Measurements from ENCODE around the gene ELF2. TPM values are rescaled to one million over a fixed set of nuclear protein-coding genes. Genes with fewer than 3 reads are reported as not detected.

Gene ELF2
- total RNA-seq, 5 donors from 2014 or later (not counting 1 experiment from before 2014, with no cell fraction given) = 52.8 to 78.1 (median 54.0) TPM

DNA sequence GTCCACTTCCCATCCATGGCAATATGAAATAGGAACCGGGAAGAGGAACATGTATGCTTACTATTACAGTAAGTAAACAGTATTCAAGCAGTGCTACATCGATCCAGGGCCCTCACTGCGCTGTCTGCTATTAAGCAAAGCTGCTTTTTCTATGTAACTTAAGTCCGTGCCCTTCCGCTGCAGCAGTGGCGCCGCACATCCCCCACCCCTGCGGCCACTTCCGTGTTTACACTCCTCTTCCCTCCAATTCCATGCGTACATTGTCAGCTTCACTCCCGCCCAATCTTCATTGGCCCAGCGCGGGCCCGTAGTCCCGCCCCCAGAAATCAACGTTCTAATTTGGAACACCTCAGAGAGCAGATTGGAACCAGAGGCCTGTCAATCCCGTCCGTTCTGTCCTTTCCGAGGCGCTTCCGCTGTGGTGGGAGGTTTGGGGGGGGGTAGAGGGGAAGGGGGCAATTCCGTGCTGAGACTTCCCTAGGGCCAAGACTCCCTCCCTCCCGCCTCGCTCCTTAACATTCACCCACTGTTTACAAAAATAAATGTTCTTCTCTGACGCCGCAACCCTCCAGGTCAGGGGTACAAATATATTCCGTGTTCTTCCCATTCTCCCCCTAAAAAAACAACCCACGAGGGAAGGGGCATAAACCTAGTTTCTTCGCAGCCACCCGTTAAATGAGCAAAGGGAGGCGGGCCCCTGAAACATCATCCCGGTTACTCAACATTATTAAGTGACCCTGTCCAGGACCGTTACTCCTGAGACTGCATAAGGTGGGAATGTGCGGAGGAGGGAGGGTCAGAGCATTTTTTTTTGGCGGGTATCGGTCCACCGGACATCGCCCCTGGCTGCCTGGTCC, 94.0 kb downstream of the ELF2 start:
- ChIA-PET POLR2A (interaction anchor here (0.5 to 2.9 kb wide), 7 partner anchors 53 to 1219 kb away, joined by 3 to 15 read pairs (median 11); partner anchors contain the start of genes ELF2 (in 1 of the 2) and NOCT (in 1 of the 2)), CTCF (interaction anchor here (0.7 to 3.7 kb wide), 5 partner anchors 8 to 213 kb away, joined by 3 to 49 read pairs (median 10); no protein-coding TSS in a partner anchor)
- Mint-ChIP-seq H3K9me3 (no peaks in the 10 kb centered on the region), H3K4me3 (peak overlapping the region; percentile 88 to 99 (median 92)), H3K4me1 (peaks cover 47 to 51% (median 50%) of the 10 kb centered on the region in 3 donors), H3K27me3 (no peaks in the 10 kb centered on the region), H3K27ac (peak overlapping the region; percentile 98 to 100), H3K36me3 (peaks cover 2% of the 10 kb centered on the region)
- DNase-seq (peak; percentile 76 to 97 (median 94)), ATAC-seq (replicated peaks in 1 of 4) (peak; percentile 80 to 84 (median 80))
- peak overlapping the region; percentile 94 to 98 for H3K4me3 ChIP-seq (ENCODE audit: control insufficient read depth in 1 of 2, extremely low read depth in 1 of 2, low read length in 1 of 2)
- peak overlapping the region; percentile 93 for H3K27ac ChIP-seq (ENCODE audit: low read length)
- no peaks in the 10 kb centered on the region for H3K27me3 ChIP-seq (replicated peaks in 1 of 2; ENCODE audit: control insufficient read depth in 2 of 2, extremely low read depth in 1 of 2, insufficient read depth in 2 of 2, low read length in 1 of 2)
- WGBS (ENCODE audit: insufficient coverage) = under 1% methylated on average over 13 of the region's 38 CpGs
- H3K4me1 ChIP-seq (ENCODE audit: control insufficient read depth in 1 of 2, extremely low read depth in 1 of 2, insufficient read depth in 2 of 2, low read length in 2 of 2) = peaks cover 7 to 27% of the 10 kb centered on the region in 2 experiments
- H3K9me3 ChIP-seq = no peaks in the 10 kb centered on the region
- no peaks in the 10 kb centered on the region for H3K36me3 ChIP-seq (ENCODE audit: control insufficient read depth in 2 of 2, extremely low read depth in 1 of 2, insufficient read depth in 1 of 2, low read length in 1 of 2)

DNA sequence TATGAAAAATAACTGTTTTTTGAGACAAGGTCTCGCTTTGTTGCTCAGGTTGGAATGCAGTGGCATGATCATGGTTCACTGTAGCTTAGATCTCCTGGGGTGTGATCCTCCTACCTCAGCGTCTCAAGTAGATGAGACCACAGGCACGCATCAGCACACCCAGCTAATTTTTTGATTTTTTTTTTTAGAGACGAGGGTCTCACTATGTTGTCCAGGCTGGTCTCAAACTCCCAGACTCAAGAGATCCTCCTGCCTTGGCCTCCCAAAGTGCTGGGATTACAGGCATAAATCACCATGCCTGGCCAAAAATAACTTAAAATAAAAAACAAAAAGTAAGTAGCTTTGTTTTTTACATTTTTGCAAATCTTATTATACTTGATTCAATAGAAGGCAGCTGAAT, 98.1 kb downstream of the ELF2 start:
- no peaks in the 10 kb centered on the region for H3K27me3 ChIP-seq (replicated peaks in 1 of 2; ENCODE audit: control insufficient read depth in 2 of 2, extremely low read depth in 1 of 2, insufficient read depth in 2 of 2, low read length in 1 of 2)
- no peak overlapping the region for H3K4me3 ChIP-seq (ENCODE audit: control insufficient read depth in 1 of 2, extremely low read depth in 1 of 2, low read length in 1 of 2)
- peaks cover 4% of the 10 kb centered on the region for H3K36me3 Mint-ChIP-seq
- ATAC-seq (replicated peaks in 1 of 4) = no peak
- ChIA-PET POLR2A (interaction anchor here (0.6 to 0.7 kb wide), 5 partner anchors 25 to 977 kb away, joined by 3 to 4 read pairs (median 3); partner anchors contain the start of gene NAA15 (in 1 of the 2)), CTCF (interaction anchor here (0.7 to 1.9 kb wide), 7 partner anchors 12 to 48 kb away, joined by 3 to 6 read pairs (median 4); no protein-coding TSS in a partner anchor)
- H3K27ac Mint-ChIP-seq = no peak overlapping the region
- 83% methylated on average over 2 of the region's 4 CpGs for WGBS (ENCODE audit: insufficient coverage)
- H3K27me3 Mint-ChIP-seq = no peaks in the 10 kb centered on the region
- H3K27ac ChIP-seq (ENCODE audit: low read length) = no peak overlapping the region
- peaks cover 59 to 74% (median 73%) of the 10 kb centered on the region in 3 donors for H3K4me1 Mint-ChIP-seq
- H3K36me3 ChIP-seq (ENCODE audit: control insufficient read depth in 2 of 2, extremely low read depth in 1 of 2, insufficient read depth in 1 of 2, low read length in 1 of 2) = peaks cover 0 to 2% of the 10 kb centered on the region in 2 donors
- H3K4me1 ChIP-seq (ENCODE audit: control insufficient read depth in 1 of 2, extremely low read depth in 1 of 2, insufficient read depth in 2 of 2, low read length in 2 of 2) = peaks cover 16 to 23% of the 10 kb centered on the region in 2 experiments
- H3K9me3 ChIP-seq = no peaks in the 10 kb centered on the region
- H3K4me3 Mint-ChIP-seq = no peak overlapping the region
- no peak for DNase-seq
- H3K9me3 Mint-ChIP-seq = no peaks in the 10 kb centered on the region

DNA sequence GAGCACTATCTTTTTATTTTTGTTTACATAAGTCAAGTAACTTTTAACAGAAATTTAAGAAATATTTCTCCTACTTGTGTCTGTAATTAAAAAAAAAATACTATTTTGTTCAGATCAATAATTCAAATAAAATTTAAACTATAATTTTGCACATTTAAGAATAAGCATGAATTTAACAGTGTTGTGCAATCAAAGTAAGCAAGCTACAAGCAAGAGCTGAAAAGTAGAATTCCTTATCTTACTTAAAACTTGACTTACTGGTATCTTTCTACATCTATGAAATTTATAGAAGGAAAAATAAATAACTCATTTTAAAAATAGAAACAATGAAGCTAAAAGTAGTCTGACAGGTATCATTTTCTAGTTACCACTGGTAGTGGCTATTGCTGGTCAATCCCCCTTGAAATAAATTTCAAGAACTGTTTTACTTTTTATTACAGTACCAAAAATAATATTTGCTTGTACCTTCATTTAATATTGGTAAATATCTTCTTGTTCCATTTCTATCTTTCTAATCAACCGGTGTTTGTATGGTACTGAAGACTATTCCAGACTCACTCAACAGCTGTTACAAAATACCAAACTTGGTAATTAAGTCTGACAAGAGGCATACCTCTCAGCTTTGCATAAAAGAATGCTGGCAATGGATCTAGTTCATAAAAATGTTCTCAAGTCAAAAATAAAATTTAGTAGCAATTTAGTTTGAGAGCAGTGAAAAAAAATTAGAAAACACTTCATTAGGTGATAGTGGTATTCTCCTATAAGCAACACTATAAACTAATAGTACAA, 99.3 kb downstream of the ELF2 start:
- Histone ChIP-seq H3K27me3 (replicated peaks in 1 of 2; ENCODE audit: control insufficient read depth in 2 of 2, extremely low read depth in 1 of 2, insufficient read depth in 2 of 2, low read length in 1 of 2) (no peaks in the 10 kb centered on the region), H3K4me3 (ENCODE audit: control insufficient read depth in 1 of 2, extremely low read depth in 1 of 2, low read length in 1 of 2) (no peak overlapping the region), H3K27ac (ENCODE audit: low read length) (no peak overlapping the region), H3K9me3 (no peaks in the 10 kb centered on the region), H3K36me3 (ENCODE audit: control insufficient read depth in 2 of 2, extremely low read depth in 1 of 2, insufficient read depth in 1 of 2, low read length in 1 of 2) (peaks cover 0 to 4% of the 10 kb centered on the region in 2 donors), H3K4me1 (ENCODE audit: control insufficient read depth in 1 of 2, extremely low read depth in 1 of 2, insufficient read depth in 2 of 2, low read length in 2 of 2) (peaks cover 19 to 23% of the 10 kb centered on the region in 2 experiments)
- WGBS (ENCODE audit: insufficient coverage) = no CpG with 5 or more reads among the region's 1 CpG
- DNase-seq (no peak), ATAC-seq (replicated peaks in 1 of 4) (no peak)
- Mint-ChIP-seq H3K9me3 (no peaks in the 10 kb centered on the region), H3K36me3 (peaks cover 4% of the 10 kb centered on the region), H3K4me1 (peaks cover 59 to 82% (median 79%) of the 10 kb centered on the region in 3 donors), H3K27ac (peak overlapping the region in 1 of 2 donors; percentile 52), H3K27me3 (no peaks in the 10 kb centered on the region), H3K4me3 (peak overlapping the region in 1 of 3 donors; percentile 25)
- POLR2A ChIA-PET = interaction anchor here in 1 of 2 donors (0.6 to 0.7 kb wide), 2 partner anchors 17 to 59 kb away, joined by 3 to 5 read pairs; no protein-coding TSS in a partner anchor
- CTCF ChIA-PET = interaction anchor here in 1 of 2 donors (0.6 to 1.6 kb wide), 4 partner anchors 20 to 47 kb away, joined by 3 to 6 read pairs (median 4); no protein-coding TSS in a partner anchor

DNA sequence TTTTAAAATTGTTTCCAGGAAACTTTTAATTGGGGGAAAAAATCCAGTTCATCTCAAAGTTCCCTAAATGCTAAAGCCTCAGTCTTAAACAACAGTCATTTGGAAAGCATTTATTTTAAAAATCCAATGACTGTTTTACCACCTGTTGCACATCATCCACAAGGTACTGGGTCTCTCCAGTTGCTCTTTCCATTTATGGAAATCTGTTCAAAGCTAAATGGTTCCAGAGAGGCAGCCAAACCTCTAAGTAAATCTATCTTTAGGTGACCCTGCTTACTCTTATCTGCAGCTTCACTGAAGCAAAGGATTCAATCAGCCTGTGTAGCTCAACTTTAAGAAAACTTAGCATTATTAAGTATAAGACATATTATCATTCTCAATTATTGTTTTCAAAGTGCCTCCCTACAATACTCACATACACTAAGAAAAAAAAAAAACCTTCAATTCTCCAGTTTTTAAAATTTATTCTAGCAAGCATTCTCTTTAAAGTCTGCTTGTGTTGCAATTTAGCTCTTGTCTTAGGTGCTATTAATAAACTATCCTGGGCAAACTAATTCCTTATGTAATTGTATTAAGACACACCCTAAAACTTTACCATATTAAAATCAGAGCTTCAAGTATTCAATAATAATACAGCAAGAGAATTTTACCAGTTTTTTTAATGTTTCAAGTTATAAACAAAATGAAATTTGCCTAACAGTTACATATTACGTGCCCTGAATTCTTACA, 100.8 kb downstream of the ELF2 start:
- Histone ChIP-seq H3K4me1 (ENCODE audit: control insufficient read depth in 1 of 2, extremely low read depth in 1 of 2, insufficient read depth in 2 of 2, low read length in 2 of 2) (peaks cover 14 to 19% of the 10 kb centered on the region in 2 experiments), H3K4me3 (ENCODE audit: control insufficient read depth in 1 of 2, extremely low read depth in 1 of 2, low read length in 1 of 2) (no peak overlapping the region), H3K27me3 (replicated peaks in 1 of 2; ENCODE audit: control insufficient read depth in 2 of 2, extremely low read depth in 1 of 2, insufficient read depth in 2 of 2, low read length in 1 of 2) (no peaks in the 10 kb centered on the region), H3K36me3 (ENCODE audit: control insufficient read depth in 2 of 2, extremely low read depth in 1 of 2, insufficient read depth in 1 of 2, low read length in 1 of 2) (peaks cover 0 to 15% of the 10 kb centered on the region in 2 donors), H3K9me3 (no peaks in the 10 kb centered on the region), H3K27ac (ENCODE audit: low read length) (no peak overlapping the region)
- DNase-seq (no peak), ATAC-seq (replicated peaks in 1 of 4) (no peak)
- Mint-ChIP-seq H3K9me3 (no peaks in the 10 kb centered on the region), H3K36me3 (peaks cover 14% of the 10 kb centered on the region), H3K27me3 (no peaks in the 10 kb centered on the region), H3K4me1 (peaks cover 43 to 71% (median 71%) of the 10 kb centered on the region in 3 donors), H3K27ac (no peak overlapping the region), H3K4me3 (no peak overlapping the region)
- CTCF ChIA-PET = interaction anchor here (0.6 to 1.4 kb wide), 7 partner anchors 11 to 422 kb away, joined by 3 to 5 read pairs (median 3); no protein-coding TSS in a partner anchor
- no CpG with 5 or more reads among the region's 1 CpG for WGBS (ENCODE audit: insufficient coverage)
- POLR2A ChIA-PET = interaction anchor here in 1 of 2 donors (0.6 to 0.7 kb wide), 3 partner anchors 15 to 1274 kb away, joined by 3 read pairs; no protein-coding TSS in a partner anchor

DNA sequence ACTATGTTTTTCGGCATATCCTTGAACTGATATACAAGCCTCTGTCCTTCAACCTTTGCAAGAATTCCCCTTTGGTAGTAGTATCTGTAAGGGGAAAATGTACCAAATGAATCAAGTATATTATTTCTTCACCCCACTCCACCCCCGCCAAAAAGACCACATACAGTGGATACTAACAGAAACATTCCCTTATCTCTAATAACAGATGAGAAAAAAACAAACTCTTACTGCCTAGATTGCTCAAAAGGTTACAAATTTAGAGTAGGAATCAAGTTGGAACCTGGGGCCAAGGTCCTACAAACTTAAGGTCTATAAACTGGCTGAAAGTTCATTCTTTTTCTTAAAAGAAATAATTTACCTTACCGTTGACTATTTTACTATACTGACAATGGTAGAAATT, 116.4 kb downstream of the ELF2 start:
- Histone ChIP-seq H3K9me3 (no peaks in the 10 kb centered on the region), H3K4me3 (ENCODE audit: control insufficient read depth in 1 of 2, extremely low read depth in 1 of 2, low read length in 1 of 2) (no peak overlapping the region), H3K27me3 (replicated peaks in 1 of 2; ENCODE audit: control insufficient read depth in 2 of 2, extremely low read depth in 1 of 2, insufficient read depth in 2 of 2, low read length in 1 of 2) (no peaks in the 10 kb centered on the region), H3K4me1 (ENCODE audit: control insufficient read depth in 1 of 2, extremely low read depth in 1 of 2, insufficient read depth in 2 of 2, low read length in 2 of 2) (peaks cover 0 to 3% of the 10 kb centered on the region in 2 experiments), H3K27ac (ENCODE audit: low read length) (no peak overlapping the region), H3K36me3 (ENCODE audit: control insufficient read depth in 2 of 2, extremely low read depth in 1 of 2, insufficient read depth in 1 of 2, low read length in 1 of 2) (peaks cover 5 to 70% of the 10 kb centered on the region in 2 donors)
- ChIA-PET CTCF (no interaction called here), POLR2A (no interaction called here)
- Mint-ChIP-seq H3K9me3 (no peaks in the 10 kb centered on the region), H3K4me1 (peaks cover 25 to 32% (median 25%) of the 10 kb centered on the region in 3 donors), H3K36me3 (peaks cover 46% of the 10 kb centered on the region), H3K27ac (no peak overlapping the region), H3K4me3 (no peak overlapping the region), H3K27me3 (no peaks in the 10 kb centered on the region)
- WGBS (ENCODE audit: insufficient coverage) = no CpG with 5 or more reads among the region's 3 CpGs
- DNase-seq (no peak), ATAC-seq (replicated peaks in 1 of 4) (no peak)
